Activated T-cell treated with anti-CD3 and anti-CD28 coated beads, Interleukin-2, amount 50 U/mL, for 4 hours (primary cell): Measurements from ENCODE around the gene MBNL2. TPM values are rescaled to one million over a fixed set of nuclear protein-coding genes. Genes with fewer than 3 reads are reported as not detected.

ENCODE experiments used
- ATAC-seq, 2 donors: fragments of 200-7000 bp; cut with Tn5 transposase; one replicate each; pipeline ENCODE4 v1.10.0; 2021
- DNase-seq: peaks from one replicate; pipeline ENCODE4 v3.0.0-alpha.2; 2020
- H3K27me3 Mint-ChIP-seq: one replicate; pipeline ENCODE4 v1.8.0; 2021; ENCODE audit warnings: low read depth, mixed read lengths
- H3K36me3 Mint-ChIP-seq: one replicate; pipeline ENCODE4 v1.8.0; 2022; ENCODE audit warnings: mixed read lengths; ENCODE audit not compliant: insufficient read depth
- H3K4me1 Mint-ChIP-seq: one replicate; pipeline ENCODE4 v1.8.0; 2021; ENCODE audit warnings: low read depth, mixed read lengths
- H3K4me3 Mint-ChIP-seq: one replicate; pipeline ENCODE4 v1.8.0; 2021; ENCODE audit warnings: mild to moderate bottlenecking, moderate library complexity, mixed read lengths
- H3K9me3 Mint-ChIP-seq: one replicate; pipeline ENCODE4 v1.8.0; 2021; ENCODE audit warnings: mixed read lengths
- total RNA-seq, 3 donors: library from RNA; stranded (reverse); gene quantifications; one replicate each; pipeline ENCODE4 v1.2.1, GENCODE V29; 2021

Gene MBNL2
- total RNA-seq, 3 donors from 2014 or later, result 10.3 to 11.7 (median 11.4) TPM

- Mint-ChIP-seq H3K9me3 (no peaks in the 10 kb centered on the region), H3K4me1 (peaks cover 10% of the 10 kb centered on the region), H3K4me3 (no peak overlapping the region), H3K36me3 (peaks cover 26% of the 10 kb centered on the region), H3K27me3 (no peaks in the 10 kb centered on the region)
- no peak for DNase-seq
- ATAC-seq, result no peak
These were observed 88.8 kb downstream of the MBNL2 start for GRCh38 chr13:97310809-97311436.

- Mint-ChIP-seq H3K27me3 (no peaks in the 10 kb centered on the region), H3K4me1 (peaks cover 6% of the 10 kb centered on the region), H3K9me3 (no peaks in the 10 kb centered on the region), H3K36me3 (peaks cover 29% of the 10 kb centered on the region), H3K4me3 (no peak overlapping the region)
- DNase-seq (no peak), ATAC-seq (no peak)
These were observed 89.8 kb downstream of the MBNL2 start for GRCh38 chr13:97311956-97312355.

- Mint-ChIP-seq H3K9me3 (no peaks in the 10 kb centered on the region), H3K4me1 (peaks cover 4% of the 10 kb centered on the region), H3K4me3 (no peak overlapping the region), H3K36me3 (peaks cover 25% of the 10 kb centered on the region), H3K27me3 (no peaks in the 10 kb centered on the region)
- DNase-seq (no peak), ATAC-seq (no peak)
These were observed 91.6 kb downstream of the MBNL2 start for GRCh38 chr13:97313551-97314260.

- H3K36me3 Mint-ChIP-seq, result peaks cover 23% of the 10 kb centered on the region
- no peak for DNase-seq
- H3K4me1 Mint-ChIP-seq, result peaks cover 8% of the 10 kb centered on the region
- H3K4me3 Mint-ChIP-seq, result no peak overlapping the region
- no peaks in the 10 kb centered on the region for H3K27me3 Mint-ChIP-seq
- no peak for ATAC-seq
- H3K9me3 Mint-ChIP-seq, result no peaks in the 10 kb centered on the region
These were observed 94.3 kb downstream of the MBNL2 start for GRCh38 chr13:97316390-97316789.

GRCh38 chr13:97317933-97318332 is 95.8 kb downstream of the MBNL2 start:
- H3K4me1 Mint-ChIP-seq, result peaks cover 8% of the 10 kb centered on the region
- peaks cover 15% of the 10 kb centered on the region for H3K36me3 Mint-ChIP-seq
- DNase-seq, result no peak
- H3K4me3 Mint-ChIP-seq, result no peak overlapping the region
- H3K9me3 Mint-ChIP-seq, result no peaks in the 10 kb centered on the region
- H3K27me3 Mint-ChIP-seq, result no peaks in the 10 kb centered on the region
- ATAC-seq, result no peak

- H3K4me1 Mint-ChIP-seq, result peaks cover 8% of the 10 kb centered on the region
- ATAC-seq (no peak), DNase-seq (no peak)
- H3K4me3 Mint-ChIP-seq, result no peak overlapping the region
- H3K27me3 Mint-ChIP-seq, result no peaks in the 10 kb centered on the region
- no peaks in the 10 kb centered on the region for H3K9me3 Mint-ChIP-seq
- H3K36me3 Mint-ChIP-seq, result peaks cover 15% of the 10 kb centered on the region
These were observed 96.4 kb downstream of the MBNL2 start for GRCh38 chr13:97318532-97318931.

- ATAC-seq, result no peak
- Mint-ChIP-seq H3K4me1 (peaks cover 7% of the 10 kb centered on the region), H3K4me3 (no peak overlapping the region), H3K9me3 (no peaks in the 10 kb centered on the region), H3K36me3 (peaks cover 16% of the 10 kb centered on the region), H3K27me3 (no peaks in the 10 kb centered on the region)
- DNase-seq, result no peak
These were observed 97.1 kb downstream of the MBNL2 start for GRCh38 chr13:97319113-97319720.

GRCh38 chr13:97321101-97321500 is 99.0 kb downstream of the MBNL2 start:
- Mint-ChIP-seq H3K4me1 (peaks cover 7% of the 10 kb centered on the region), H3K9me3 (no peaks in the 10 kb centered on the region), H3K4me3 (no peak overlapping the region), H3K27me3 (no peaks in the 10 kb centered on the region), H3K36me3 (peaks cover 18% of the 10 kb centered on the region)
- no peak for DNase-seq
- no peak for ATAC-seq

GRCh38 chr13:97321616-97322321 is 99.6 kb downstream of the MBNL2 start:
- no peak for DNase-seq
- Mint-ChIP-seq H3K27me3 (no peaks in the 10 kb centered on the region), H3K9me3 (no peaks in the 10 kb centered on the region), H3K36me3 (peaks cover 13% of the 10 kb centered on the region), H3K4me3 (no peak overlapping the region), H3K4me1 (peaks cover 7% of the 10 kb centered on the region)
- ATAC-seq, result no peak

GRCh38 chr13:97322740-97323342 is 100.7 kb downstream of the MBNL2 start:
- ATAC-seq (no peak), DNase-seq (no peak)
- Mint-ChIP-seq H3K4me3 (no peak overlapping the region), H3K36me3 (peaks cover 10% of the 10 kb centered on the region), H3K9me3 (no peaks in the 10 kb centered on the region), H3K4me1 (peaks cover 11% of the 10 kb centered on the region), H3K27me3 (no peaks in the 10 kb centered on the region)

- H3K4me3 Mint-ChIP-seq, result no peak overlapping the region
- ATAC-seq (no peak), DNase-seq (no peak)
- peaks cover 9% of the 10 kb centered on the region for H3K36me3 Mint-ChIP-seq
- H3K4me1 Mint-ChIP-seq, result peaks cover 11% of the 10 kb centered on the region
- no peaks in the 10 kb centered on the region for H3K27me3 Mint-ChIP-seq
- H3K9me3 Mint-ChIP-seq, result no peaks in the 10 kb centered on the region
These were observed 102.0 kb downstream of the MBNL2 start for GRCh38 chr13:97324115-97324514.

GRCh38 chr13:97325738-97326137 is 103.6 kb downstream of the MBNL2 start:
- peaks cover 14% of the 10 kb centered on the region for H3K36me3 Mint-ChIP-seq
- no peaks in the 10 kb centered on the region for H3K27me3 Mint-ChIP-seq
- H3K4me3 Mint-ChIP-seq, result no peak overlapping the region
- peaks cover 11% of the 10 kb centered on the region for H3K4me1 Mint-ChIP-seq
- no peaks in the 10 kb centered on the region for H3K9me3 Mint-ChIP-seq
- DNase-seq, result no peak
- no peak for ATAC-seq

- Mint-ChIP-seq H3K4me3 (no peak overlapping the region), H3K9me3 (no peaks in the 10 kb centered on the region)
These were observed 105.0 kb downstream of the MBNL2 start for GRCh38 chr13:97327086-97327485.

GRCh38 chr13:97327506-97328221 is 105.5 kb downstream of the MBNL2 start:
- DNase-seq (no peak), ATAC-seq (no peak)
- Mint-ChIP-seq H3K27me3 (no peaks in the 10 kb centered on the region), H3K4me1 (peaks cover 9% of the 10 kb centered on the region), H3K9me3 (no peaks in the 10 kb centered on the region), H3K36me3 (peaks cover 15% of the 10 kb centered on the region), H3K4me3 (no peak overlapping the region)

More at GRCh38 chr13:97327086-97327485, 105.0 kb downstream of the MBNL2 start:
- DNase-seq (no peak), ATAC-seq (no peak)
- Mint-ChIP-seq H3K4me1 (peaks cover 9% of the 10 kb centered on the region), H3K27me3 (no peaks in the 10 kb centered on the region), H3K36me3 (peaks cover 14% of the 10 kb centered on the region)
